ENCODE measurements around the gene MT1X. TPM values are rescaled to one million over a fixed set of nuclear protein-coding genes. Genes with fewer than 3 reads are reported as not detected.

The MT1X gene
- total and polyA plus RNA-seq, 2 of the 13 experiments (the other 11 are each of a cell fraction or from before 2014, with no cell fraction given) = 19.7 to 288 TPM

DNA sequence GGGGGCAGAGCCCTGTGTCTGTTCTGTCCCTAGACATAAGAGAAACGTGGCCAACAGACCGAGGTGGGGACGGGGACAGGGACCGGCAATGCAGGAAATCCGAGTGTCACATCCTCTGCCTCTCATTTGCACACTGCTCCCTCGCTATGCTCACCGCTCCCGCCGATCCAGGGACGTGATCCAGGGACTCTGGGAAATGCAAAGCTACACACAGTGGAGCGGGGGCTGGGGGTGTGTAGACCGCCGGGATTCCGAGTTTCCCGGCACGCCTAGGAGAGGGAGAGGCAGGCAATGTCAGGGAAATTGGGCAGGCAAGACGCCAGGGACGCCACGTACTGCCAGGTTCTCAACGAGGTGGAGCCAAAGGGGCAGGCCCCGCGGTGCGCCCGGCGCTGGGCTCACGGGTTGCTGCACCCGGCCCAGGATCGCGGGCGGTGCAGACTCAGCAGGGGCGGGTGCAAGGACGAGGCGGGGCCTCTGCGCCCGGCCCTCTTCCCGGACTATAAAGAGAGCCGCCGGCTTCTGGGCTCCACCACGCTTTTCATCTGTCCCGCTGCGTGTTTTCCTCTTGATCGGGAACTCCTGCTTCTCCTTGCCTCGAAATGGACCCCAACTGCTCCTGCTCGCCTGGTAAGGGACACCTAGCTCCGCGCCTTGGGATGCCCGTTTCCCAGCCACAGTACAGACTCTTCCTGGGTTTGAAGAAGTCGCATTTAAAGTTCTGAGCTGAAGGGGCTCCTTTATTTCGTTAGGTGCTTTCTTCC lies at the start of gene MT1X (continued):
- TF ChIP-seq ZSCAN12 (CRISPR knock-in tag; IDR thresholded peaks at IDR 0.05) (0 out of 2 replicates have a peak, but pooled peaks have one; percentile 39), KDM5B (CRISPR knock-in tag; IDR thresholded peaks at IDR 0.05; ENCODE audit: borderline replicate concordance) (peak; percentile 83), ZNF776 (CRISPR knock-in tag; IDR thresholded peaks at IDR 0.05) (0 out of 2 replicates have a peak, but pooled peaks have one; percentile 65), HNRNPLL (IDR thresholded peaks at IDR 0.05; ENCODE audit: low read depth, low read length, poor library complexity, severe bottlenecking) (peak; percentile 78), TAF15 (IDR thresholded peaks at IDR 0.05; ENCODE audit: low read depth, low read length, poor library complexity, severe bottlenecking) (peak; percentile 72), SRF (IDR thresholded peaks at IDR 0.05; ENCODE audit: low read depth, low read length) (no peak), SP2 (CRISPR knock-in tag; IDR thresholded peaks at IDR 0.05) (no peak), HNF4G (IDR thresholded peaks at IDR 0.05; ENCODE audit: borderline replicate concordance, low read depth, low read length) (no peak), HNF4G (CRISPR knock-in tag; IDR thresholded peaks at IDR 0.05; ENCODE audit: borderline replicate concordance, low read depth) (no peak), SRSF4 (IDR thresholded peaks at IDR 0.05; ENCODE audit: low read depth, low read length, poor library complexity, severe bottlenecking) (no peak), ZNF841 (CRISPR knock-in tag; IDR thresholded peaks at IDR 0.05; ENCODE audit: borderline replicate concordance) (no peak), ZNF781 (CRISPR knock-in tag; IDR thresholded peaks at IDR 0.05; ENCODE audit: borderline replicate concordance, not compliant biosample characterization) (peak; percentile 80), RXRA (CRISPR knock-in tag; IDR thresholded peaks at IDR 0.05) (peak; percentile 46; the same call in 1 of the 2 replicates), FOXP1 (IDR thresholded peaks at IDR 0.05) (no peak), FOXP1 (CRISPR knock-in tag; IDR thresholded peaks at IDR 0.05) (no peak), ZNF207 (IDR thresholded peaks at IDR 0.05; ENCODE audit: borderline replicate concordance) (no peak), ZNF883 (CRISPR knock-in tag; IDR thresholded peaks at IDR 0.05; ENCODE audit: not compliant biosample characterization) (peak; percentile 91), ATAD3A (CRISPR knock-in tag; IDR thresholded peaks at IDR 0.05) (no peak), RAD21 (CRISPR knock-in tag; IDR thresholded peaks at IDR 0.05) (no peak)
- TF ChIP-seq, protein P1, sequence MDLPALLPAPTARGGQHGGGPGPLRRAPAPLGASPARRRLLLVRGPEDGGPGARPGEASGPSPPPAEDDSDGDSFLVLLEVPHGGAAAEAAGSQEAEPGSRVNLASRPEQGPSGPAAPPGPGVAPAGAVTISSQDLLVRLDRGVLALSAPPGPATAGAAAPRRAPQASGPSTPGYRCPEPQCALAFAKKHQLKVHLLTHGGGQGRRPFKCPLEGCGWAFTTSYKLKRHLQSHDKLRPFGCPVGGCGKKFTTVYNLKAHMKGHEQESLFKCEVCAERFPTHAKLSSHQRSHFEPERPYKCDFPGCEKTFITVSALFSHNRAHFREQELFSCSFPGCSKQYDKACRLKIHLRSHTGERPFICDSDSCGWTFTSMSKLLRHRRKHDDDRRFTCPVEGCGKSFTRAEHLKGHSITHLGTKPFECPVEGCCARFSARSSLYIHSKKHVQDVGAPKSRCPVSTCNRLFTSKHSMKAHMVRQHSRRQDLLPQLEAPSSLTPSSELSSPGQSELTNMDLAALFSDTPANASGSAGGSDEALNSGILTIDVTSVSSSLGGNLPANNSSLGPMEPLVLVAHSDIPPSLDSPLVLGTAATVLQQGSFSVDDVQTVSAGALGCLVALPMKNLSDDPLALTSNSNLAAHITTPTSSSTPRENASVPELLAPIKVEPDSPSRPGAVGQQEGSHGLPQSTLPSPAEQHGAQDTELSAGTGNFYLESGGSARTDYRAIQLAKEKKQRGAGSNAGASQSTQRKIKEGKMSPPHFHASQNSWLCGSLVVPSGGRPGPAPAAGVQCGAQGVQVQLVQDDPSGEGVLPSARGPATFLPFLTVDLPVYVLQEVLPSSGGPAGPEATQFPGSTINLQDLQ (CRISPR knock-in tag; IDR thresholded peaks at IDR 0.05) = peak; percentile 72; the same call in 1 of the 2 replicates
- TF ChIP-seq, protein P2, sequence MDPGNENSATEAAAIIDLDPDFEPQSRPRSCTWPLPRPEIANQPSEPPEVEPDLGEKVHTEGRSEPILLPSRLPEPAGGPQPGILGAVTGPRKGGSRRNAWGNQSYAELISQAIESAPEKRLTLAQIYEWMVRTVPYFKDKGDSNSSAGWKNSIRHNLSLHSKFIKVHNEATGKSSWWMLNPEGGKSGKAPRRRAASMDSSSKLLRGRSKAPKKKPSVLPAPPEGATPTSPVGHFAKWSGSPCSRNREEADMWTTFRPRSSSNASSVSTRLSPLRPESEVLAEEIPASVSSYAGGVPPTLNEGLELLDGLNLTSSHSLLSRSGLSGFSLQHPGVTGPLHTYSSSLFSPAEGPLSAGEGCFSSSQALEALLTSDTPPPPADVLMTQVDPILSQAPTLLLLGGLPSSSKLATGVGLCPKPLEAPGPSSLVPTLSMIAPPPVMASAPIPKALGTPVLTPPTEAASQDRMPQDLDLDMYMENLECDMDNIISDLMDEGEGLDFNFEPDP (CRISPR knock-in tag; conservative IDR thresholded peaks at IDR 0.05) = no peak
- TF ChIP-seq, protein P3, sequence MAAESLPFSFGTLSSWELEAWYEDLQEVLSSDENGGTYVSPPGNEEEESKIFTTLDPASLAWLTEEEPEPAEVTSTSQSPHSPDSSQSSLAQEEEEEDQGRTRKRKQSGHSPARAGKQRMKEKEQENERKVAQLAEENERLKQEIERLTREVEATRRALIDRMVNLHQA (CRISPR knock-in tag; IDR thresholded peaks at IDR 0.05) = no peak
- TF ChIP-seq, protein P4, sequence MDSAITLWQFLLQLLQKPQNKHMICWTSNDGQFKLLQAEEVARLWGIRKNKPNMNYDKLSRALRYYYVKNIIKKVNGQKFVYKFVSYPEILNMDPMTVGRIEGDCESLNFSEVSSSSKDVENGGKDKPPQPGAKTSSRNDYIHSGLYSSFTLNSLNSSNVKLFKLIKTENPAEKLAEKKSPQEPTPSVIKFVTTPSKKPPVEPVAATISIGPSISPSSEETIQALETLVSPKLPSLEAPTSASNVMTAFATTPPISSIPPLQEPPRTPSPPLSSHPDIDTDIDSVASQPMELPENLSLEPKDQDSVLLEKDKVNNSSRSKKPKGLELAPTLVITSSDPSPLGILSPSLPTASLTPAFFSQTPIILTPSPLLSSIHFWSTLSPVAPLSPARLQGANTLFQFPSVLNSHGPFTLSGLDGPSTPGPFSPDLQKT (CRISPR knock-in tag; IDR thresholded peaks at IDR 0.05; ENCODE audit: borderline replicate concordance) = no peak

All from HepG2 (cell line).